HL-60 (cell line): Measurements from ENCODE around the gene MAD1L1.

Experiments
- DNase-seq, 2 experiments: peaks; one replicate each; pipeline ENCODE4 v3.0.0-alpha.2; 2010 to 2020; ENCODE audit warnings: low read depth in 1 of 2, low spot score in 1 of 2
- H3K27ac ChIP-seq: fragments of 250-450 bp; sonication (Bioruptor Pico); replicated peaks from 2 replicates; pipeline ENCODE4 v1.5.1; 2020; ENCODE audit warnings: mild to moderate bottlenecking, moderate library complexity
- H3K27me3 ChIP-seq: fragments of 250-450 bp; sonication (Bioruptor Pico); 2 replicates; pipeline ENCODE4 v1.5.1; 2021; ENCODE audit warnings: mild to moderate bottlenecking, moderate library complexity; ENCODE audit not compliant: insufficient read depth, poor library complexity, severe bottlenecking
- H3K4me3 ChIP-seq: replicated peaks from 2 replicates; pipeline ENCODE4 v1.5.1; 2011; ENCODE audit warnings: mild to moderate bottlenecking, control low read depth, low read length; ENCODE audit not compliant: insufficient read depth
- GABPA ChIP-seq: IDR thresholded peaks from 2 replicates; pipeline ENCODE4 v1.6.1; 2012; ENCODE audit warnings: low read depth
- POLR2AphosphoS5 ChIP-seq: IDR thresholded peaks from 2 replicates; pipeline ENCODE4 v1.6.1; 2012; ENCODE audit warnings: low read depth
- SPI1 ChIP-seq: IDR thresholded peaks from 2 replicates; pipeline ENCODE4 v1.6.1; 2012; ENCODE audit warnings: low read depth, mild to moderate bottlenecking, borderline replicate concordance
- TF ChIP-seq, protein P1 (sequence below): IDR thresholded peaks from 2 replicates; pipeline ENCODE4 v1.6.1; 2012; ENCODE audit warnings: low read depth; ENCODE audit not compliant: insufficient replicate concordance
- TF ChIP-seq, protein P2 (sequence below): IDR thresholded peaks from one replicate; pipeline ENCODE4 v1.5.1; 2011; ENCODE audit warnings: low read length, control low read depth, inconsistent platforms; ENCODE audit not compliant: insufficient read depth

Gene MAD1L1

DNA sequence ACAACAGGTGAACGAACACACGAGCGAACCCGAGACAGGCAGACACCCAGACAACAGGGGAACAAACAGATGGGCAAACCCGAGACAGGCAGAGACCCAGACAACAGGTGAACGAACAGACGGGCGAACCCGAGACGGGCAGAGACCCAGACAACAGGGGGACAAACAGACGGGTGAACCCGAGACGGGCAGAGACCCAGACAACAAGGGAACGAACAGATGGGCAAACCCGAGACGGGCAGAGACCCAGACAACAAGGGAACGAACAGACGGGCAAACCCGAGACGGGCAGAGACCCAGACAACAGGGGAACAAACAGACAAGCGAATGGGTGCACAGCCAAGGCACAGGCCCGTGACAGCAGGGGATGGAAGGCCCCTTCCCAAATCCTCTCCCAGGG is 298.0 kb downstream of the MAD1L1 start:
- TF ChIP-seq SPI1 = no peak
- TF ChIP-seq, protein P1, sequence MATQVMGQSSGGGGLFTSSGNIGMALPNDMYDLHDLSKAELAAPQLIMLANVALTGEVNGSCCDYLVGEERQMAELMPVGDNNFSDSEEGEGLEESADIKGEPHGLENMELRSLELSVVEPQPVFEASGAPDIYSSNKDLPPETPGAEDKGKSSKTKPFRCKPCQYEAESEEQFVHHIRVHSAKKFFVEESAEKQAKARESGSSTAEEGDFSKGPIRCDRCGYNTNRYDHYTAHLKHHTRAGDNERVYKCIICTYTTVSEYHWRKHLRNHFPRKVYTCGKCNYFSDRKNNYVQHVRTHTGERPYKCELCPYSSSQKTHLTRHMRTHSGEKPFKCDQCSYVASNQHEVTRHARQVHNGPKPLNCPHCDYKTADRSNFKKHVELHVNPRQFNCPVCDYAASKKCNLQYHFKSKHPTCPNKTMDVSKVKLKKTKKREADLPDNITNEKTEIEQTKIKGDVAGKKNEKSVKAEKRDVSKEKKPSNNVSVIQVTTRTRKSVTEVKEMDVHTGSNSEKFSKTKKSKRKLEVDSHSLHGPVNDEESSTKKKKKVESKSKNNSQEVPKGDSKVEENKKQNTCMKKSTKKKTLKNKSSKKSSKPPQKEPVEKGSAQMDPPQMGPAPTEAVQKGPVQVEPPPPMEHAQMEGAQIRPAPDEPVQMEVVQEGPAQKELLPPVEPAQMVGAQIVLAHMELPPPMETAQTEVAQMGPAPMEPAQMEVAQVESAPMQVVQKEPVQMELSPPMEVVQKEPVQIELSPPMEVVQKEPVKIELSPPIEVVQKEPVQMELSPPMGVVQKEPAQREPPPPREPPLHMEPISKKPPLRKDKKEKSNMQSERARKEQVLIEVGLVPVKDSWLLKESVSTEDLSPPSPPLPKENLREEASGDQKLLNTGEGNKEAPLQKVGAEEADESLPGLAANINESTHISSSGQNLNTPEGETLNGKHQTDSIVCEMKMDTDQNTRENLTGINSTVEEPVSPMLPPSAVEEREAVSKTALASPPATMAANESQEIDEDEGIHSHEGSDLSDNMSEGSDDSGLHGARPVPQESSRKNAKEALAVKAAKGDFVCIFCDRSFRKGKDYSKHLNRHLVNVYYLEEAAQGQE = no peak
- no peak for TF ChIP-seq GABPA
- H3K27ac ChIP-seq = no peak overlapping the region
- no peak for DNase-seq

DNA sequence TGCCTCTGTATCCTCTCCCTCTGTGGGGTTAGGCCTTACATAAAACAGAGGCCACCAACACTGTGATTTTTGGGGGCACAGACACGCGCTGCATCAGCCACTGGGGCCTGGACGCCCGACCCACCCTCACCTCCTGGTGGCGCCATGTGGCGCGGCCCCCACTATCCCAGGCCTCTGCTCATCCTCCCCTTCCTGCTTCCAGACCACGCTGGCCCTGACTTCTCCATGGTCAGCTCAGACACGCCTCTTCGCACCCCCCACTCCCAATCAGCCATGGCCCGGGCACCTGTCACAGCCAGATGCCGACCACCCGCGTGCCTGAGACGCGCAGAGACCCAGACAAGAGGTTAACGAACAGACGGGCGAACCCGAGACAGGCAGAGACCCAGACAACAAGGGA is 298.7 kb downstream of the MAD1L1 start:
- Histone ChIP-seq H3K27me3 (no peaks in the 10 kb centered on the region), H3K27ac (no peak overlapping the region), H3K4me3 (no peak overlapping the region)
- no peak for DNase-seq
- TF ChIP-seq, protein P1 = no peak
- TF ChIP-seq, protein P2, sequence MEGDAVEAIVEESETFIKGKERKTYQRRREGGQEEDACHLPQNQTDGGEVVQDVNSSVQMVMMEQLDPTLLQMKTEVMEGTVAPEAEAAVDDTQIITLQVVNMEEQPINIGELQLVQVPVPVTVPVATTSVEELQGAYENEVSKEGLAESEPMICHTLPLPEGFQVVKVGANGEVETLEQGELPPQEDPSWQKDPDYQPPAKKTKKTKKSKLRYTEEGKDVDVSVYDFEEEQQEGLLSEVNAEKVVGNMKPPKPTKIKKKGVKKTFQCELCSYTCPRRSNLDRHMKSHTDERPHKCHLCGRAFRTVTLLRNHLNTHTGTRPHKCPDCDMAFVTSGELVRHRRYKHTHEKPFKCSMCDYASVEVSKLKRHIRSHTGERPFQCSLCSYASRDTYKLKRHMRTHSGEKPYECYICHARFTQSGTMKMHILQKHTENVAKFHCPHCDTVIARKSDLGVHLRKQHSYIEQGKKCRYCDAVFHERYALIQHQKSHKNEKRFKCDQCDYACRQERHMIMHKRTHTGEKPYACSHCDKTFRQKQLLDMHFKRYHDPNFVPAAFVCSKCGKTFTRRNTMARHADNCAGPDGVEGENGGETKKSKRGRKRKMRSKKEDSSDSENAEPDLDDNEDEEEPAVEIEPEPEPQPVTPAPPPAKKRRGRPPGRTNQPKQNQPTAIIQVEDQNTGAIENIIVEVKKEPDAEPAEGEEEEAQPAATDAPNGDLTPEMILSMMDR = no peak
- TF ChIP-seq GABPA = no peak
- no peak for TF ChIP-seq SPI1
- no peak for TF ChIP-seq POLR2AphosphoS5

More for the DNA sequence above, 298.0 kb downstream of the MAD1L1 start:
- H3K27me3 ChIP-seq = no peaks in the 10 kb centered on the region
- no peak overlapping the region for H3K4me3 ChIP-seq

DNA sequence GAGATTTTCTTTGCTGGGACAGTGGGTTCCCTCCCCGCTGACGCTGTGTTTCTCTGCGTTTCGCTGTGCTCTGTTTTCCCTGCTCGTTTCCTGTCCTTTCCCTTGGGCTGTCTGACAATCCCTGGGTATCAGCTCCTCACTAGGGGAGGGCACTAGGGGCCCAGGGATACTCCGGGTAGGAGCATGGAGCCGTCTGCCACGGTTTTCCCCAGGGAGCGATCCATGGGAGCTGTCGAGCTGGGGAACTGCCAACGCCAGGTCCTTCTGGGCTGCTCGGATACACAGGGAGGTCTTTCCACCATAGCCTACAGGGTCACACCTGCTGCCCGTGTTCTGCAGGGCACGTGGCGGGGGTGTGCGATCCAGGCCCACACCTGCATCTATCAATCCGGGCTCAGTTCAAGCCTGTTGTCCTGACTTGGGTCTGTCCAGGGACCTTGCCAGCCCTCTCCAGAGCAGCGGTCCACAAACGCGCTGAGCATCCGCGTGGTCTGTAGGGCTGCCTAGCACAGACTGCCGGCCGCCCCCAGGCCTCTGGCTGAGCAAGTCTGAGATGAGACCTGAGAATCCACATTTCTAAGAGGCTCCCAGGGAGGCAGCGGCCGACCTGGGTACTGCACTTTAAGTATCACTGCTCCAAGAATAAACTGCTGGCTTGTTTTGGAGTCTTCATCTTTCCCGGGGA is 299.5 kb downstream of the MAD1L1 start:
- TF ChIP-seq GABPA (no peak), POLR2AphosphoS5 (no peak), SPI1 (no peak)
- TF ChIP-seq, protein P2 = no peak
- TF ChIP-seq, protein P1 = no peak
- DNase-seq = no peak
- Histone ChIP-seq H3K27me3 (no peaks in the 10 kb centered on the region), H3K27ac (no peak overlapping the region), H3K4me3 (no peak overlapping the region)
